ENCODE measurements around the gene GATA6. TPM values are rescaled to one million over a fixed set of nuclear protein-coding genes. Genes with fewer than 3 reads are reported as not detected.

GATA6 gene
- total and polyA plus RNA-seq, 10 of the 15 experiments (the other 5 are each of a cell fraction or from before 2014, with no cell fraction given) = 0.04 to 0.05 TPM; not detected in 8

- intact Hi-C loops (cut with micrococcal nuclease; ENCODE audit: unreplicated experiment) = no loop called here
- TF ChIP-seq NR2F1 (conservative IDR thresholded peaks at IDR 0.05) = no peak
- TF ChIP-seq TCF7 (IDR thresholded peaks at IDR 0.05; ENCODE audit: borderline replicate concordance) = no peak
- TF ChIP-seq RBBP5 (conservative IDR thresholded peaks at IDR 0.05) = no peak
- no peak for TF ChIP-seq HDAC6 (IDR thresholded peaks at IDR 0.05; ENCODE audit: unreplicated experiment)
- TF ChIP-seq LARP7 (IDR thresholded peaks at IDR 0.05) = no peak
- no peak for TF ChIP-seq BMI1 (IDR thresholded peaks at IDR 0.05; ENCODE audit: borderline replicate concordance)
- no peak for TF ChIP-seq RUNX3 (IDR thresholded peaks at IDR 0.05; ENCODE audit: low read length)
- no peak for TF ChIP-seq FOXM1 (IDR thresholded peaks at IDR 0.05; ENCODE audit: low read depth, low read length)
- TF ChIP-seq CREB1 (IDR thresholded peaks at IDR 0.05; ENCODE audit: low read depth) = no peak
- TF ChIP-seq CBX3 (IDR thresholded peaks at IDR 0.05; ENCODE audit: borderline replicate concordance, low read depth) = no peak
- TF ChIP-seq POU2F2 (IDR thresholded peaks at IDR 0.05; ENCODE audit: borderline replicate concordance, low read depth, low read length) = no peak
- no peak for TF ChIP-seq CUX1 (IDR thresholded peaks at IDR 0.05; ENCODE audit: insufficient replicate concordance, low read depth, low read length)
- no peak for TF ChIP-seq BRCA1 (IDR thresholded peaks at IDR 0.05; ENCODE audit: low read depth, low read length)
- ChIA-PET RAD21 (ENCODE audit: unreplicated experiment) (no interaction called here), SMC1A (ENCODE audit: uncharacterized antibody, unreplicated experiment) (interaction anchor here (1.3 kb wide), 1 partner anchor 23 kb away, joined by 3 read pairs; no protein-coding TSS in a partner anchor), CTCF (no interaction called here), POLR2A (no interaction called here)
- Histone ChIP-seq H3K4me2 (ENCODE audit: control insufficient read depth, insufficient read depth) (no peak overlapping the region), H3K9me3 (replicated peaks; ENCODE audit: control insufficient read depth, insufficient read depth, low read length) (no peaks in the 10 kb centered on the region), H3K4me1 (ENCODE audit: control insufficient read depth, insufficient read depth, low read length) (no peaks in the 10 kb centered on the region), H3K79me2 (ENCODE audit: control insufficient read depth, insufficient read depth, low read length) (no peaks in the 10 kb centered on the region), H2AFZ (ENCODE audit: control insufficient read depth, low read depth, low read length) (no peak overlapping the region), H3K9ac (ENCODE audit: control insufficient read depth, insufficient read depth, low read length) (no peak overlapping the region), H4K20me1 (ENCODE audit: control insufficient read depth, insufficient read depth) (no peaks in the 10 kb centered on the region), H3K4me3 (no peak overlapping the region), H3K36me3 (ENCODE audit: control insufficient read depth in 2 of 2, insufficient read depth in 2 of 2, low read length in 1 of 2) (no peaks in the 10 kb centered on the region), H3K27ac (ENCODE audit: control insufficient read depth, insufficient read depth) (no peak overlapping the region), H3K27me3 (replicated peaks in 1 of 2; ENCODE audit: control insufficient read depth in 2 of 2, insufficient read depth in 2 of 2, low read length in 1 of 2) (no peaks in the 10 kb centered on the region; a peak in 2 of 4 replicates)
- WGBS (ENCODE audit: insufficient coverage, insufficient replicate concordance, low lambda C conversion rate, missing lambda C conversion rate) = 14% methylated on average over 10 of the region's 10 CpGs
- ATAC-seq (no peak), FAIRE-seq (no peak), DNase-seq (ENCODE audit: low read depth, low spot score) (no peak)
- BruUV-seq (replicated peaks) = no TSS peak
- in situ Hi-C loops (cut with MboI) = no loop called here
These were observed 16.5 kb downstream of the GATA6 start for GRCh38 chr18:22185771-22186386.

Measured in GM12878 (cell line).